Right hindlimb (tissue), 1 donor: ENCODE data around the gene VPS29.

Experiments used
- DNase-seq: peaks from one replicate; pipeline ENCODE4 v3.0.0-alpha.2; 2018

VPS29 gene

GRCh38 chr12:110444455-110444854, 57.5 kb downstream of the VPS29 start:
- DNase-seq = no peak
